Activated CD4-positive, alpha-beta T cell treated with anti-CD3 and anti-CD28 coated beads, Interleukin-2, amount 50 U/mL, for 24 hours (primary cell): ENCODE data around the gene USP6NL.

ENCODE experiments used
- DNase-seq, 2 donors: peaks; one replicate each; pipeline ENCODE4 v3.0.0-alpha.2; 2020; ENCODE audit warnings: low read depth in 1 of 2, low spot score in 1 of 2

USP6NL gene

GRCh38 chr10:11553773-11554381 lies 57.6 kb downstream of the USP6NL start:
- DNase-seq = no peak

- DNase-seq = no peak
Measured at GRCh38 chr10:11551916-11552602, 59.4 kb downstream of the USP6NL start.

GRCh38 chr10:11551104-11551503 lies 60.3 kb downstream of the USP6NL start:
- no peak for DNase-seq

GRCh38 chr10:11548768-11549099 lies 62.7 kb downstream of the USP6NL start:
- no peak for DNase-seq

GRCh38 chr10:11548065-11548767 lies 63.2 kb downstream of the USP6NL start:
- no peak for DNase-seq

- DNase-seq = no peak
Measured at GRCh38 chr10:11546581-11546980, 64.9 kb downstream of the USP6NL start.

GRCh38 chr10:11541296-11541695 lies 70.2 kb downstream of the USP6NL start:
- DNase-seq = no peak

- DNase-seq = no peak
Measured at GRCh38 chr10:11539191-11539868, 72.1 kb downstream of the USP6NL start.

- DNase-seq = no peak
Measured at GRCh38 chr10:11538834-11539190, 72.6 kb downstream of the USP6NL start.

GRCh38 chr10:11536228-11536627 lies 75.2 kb downstream of the USP6NL start:
- DNase-seq = no peak

GRCh38 chr10:11535346-11535959 lies 76.0 kb downstream of the USP6NL start:
- no peak for DNase-seq

- DNase-seq = no peak
Measured at GRCh38 chr10:11533328-11533781, 78.1 kb downstream of the USP6NL start.

GRCh38 chr10:11532306-11532705 lies 79.1 kb downstream of the USP6NL start:
- no peak for DNase-seq

- no peak for DNase-seq
Measured at GRCh38 chr10:11530806-11531205, 80.6 kb downstream of the USP6NL start.

- DNase-seq = no peak
Measured at GRCh38 chr10:11529276-11529903, 82.1 kb downstream of the USP6NL start.

GRCh38 chr10:11528286-11528685 lies 83.2 kb downstream of the USP6NL start:
- no peak for DNase-seq

GRCh38 chr10:11527691-11528255 lies 83.7 kb downstream of the USP6NL start:
- DNase-seq = no peak

- no peak for DNase-seq
Measured at GRCh38 chr10:11527068-11527467, 84.4 kb downstream of the USP6NL start.

- no peak for DNase-seq
Measured at GRCh38 chr10:11525503-11525902, 85.9 kb downstream of the USP6NL start.

- DNase-seq = no peak
Measured at GRCh38 chr10:11522821-11523245, 88.6 kb downstream of the USP6NL start.

- DNase-seq = no peak
Measured at GRCh38 chr10:11521860-11522259, 89.6 kb downstream of the USP6NL start.
